HG02870 (cell line): ENCODE data around the gene PJA1.

Experiments used
- ATAC-seq: cut with Tn5 transposase; IDR thresholded peaks from one replicate; pipeline ENCODE4 v1.9.1; 2021; ENCODE audit warnings: mild to moderate bottlenecking, moderate library complexity; ENCODE audit not compliant: unreplicated experiment

Gene PJA1, protein sequence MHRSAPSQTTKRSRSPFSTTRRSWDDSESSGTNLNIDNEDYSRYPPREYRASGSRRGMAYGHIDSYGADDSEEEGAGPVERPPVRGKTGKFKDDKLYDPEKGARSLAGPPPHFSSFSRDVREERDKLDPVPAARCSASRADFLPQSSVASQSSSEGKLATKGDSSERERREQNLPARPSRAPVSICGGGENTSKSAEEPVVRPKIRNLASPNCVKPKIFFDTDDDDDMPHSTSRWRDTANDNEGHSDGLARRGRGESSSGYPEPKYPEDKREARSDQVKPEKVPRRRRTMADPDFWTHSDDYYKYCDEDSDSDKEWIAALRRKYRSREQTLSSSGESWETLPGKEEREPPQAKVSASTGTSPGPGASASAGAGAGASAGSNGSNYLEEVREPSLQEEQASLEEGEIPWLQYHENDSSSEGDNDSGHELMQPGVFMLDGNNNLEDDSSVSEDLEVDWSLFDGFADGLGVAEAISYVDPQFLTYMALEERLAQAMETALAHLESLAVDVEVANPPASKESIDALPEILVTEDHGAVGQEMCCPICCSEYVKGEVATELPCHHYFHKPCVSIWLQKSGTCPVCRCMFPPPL

DNA sequence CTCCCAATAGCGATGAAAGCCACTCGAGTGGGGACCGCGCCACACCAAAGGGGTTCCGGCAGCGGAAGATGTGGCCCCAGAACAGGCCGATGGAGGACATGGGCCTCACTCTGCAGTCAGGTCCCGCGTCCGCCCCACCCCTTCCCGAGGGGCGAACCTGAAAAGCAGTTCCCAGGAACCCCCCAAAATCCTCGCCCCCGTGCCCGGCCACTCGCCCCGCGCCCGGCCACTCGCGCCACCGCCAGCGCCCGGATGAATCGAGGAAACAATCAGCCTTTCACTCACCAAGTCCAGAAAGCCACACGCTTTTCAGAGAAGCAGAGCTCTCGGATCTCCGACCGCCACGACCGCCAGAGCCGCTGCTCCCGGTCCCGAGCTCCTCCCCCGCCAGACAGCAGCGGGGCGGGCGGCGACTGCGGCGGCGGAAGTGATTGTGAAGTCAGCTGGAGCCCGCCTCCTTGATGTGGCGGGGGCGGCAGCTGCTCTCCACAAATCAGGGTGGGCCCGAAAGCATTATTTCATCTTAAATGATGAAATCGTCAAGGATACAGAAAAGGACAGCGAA, at the start of gene PJA1:
Gene PJA1 (minus strand): TSS at position 367 of the 565 bp plus-strand sequence. CDS start 2,380 bp downstream, outside the sequence.
- peak; percentile 94 for ATAC-seq

DNA sequence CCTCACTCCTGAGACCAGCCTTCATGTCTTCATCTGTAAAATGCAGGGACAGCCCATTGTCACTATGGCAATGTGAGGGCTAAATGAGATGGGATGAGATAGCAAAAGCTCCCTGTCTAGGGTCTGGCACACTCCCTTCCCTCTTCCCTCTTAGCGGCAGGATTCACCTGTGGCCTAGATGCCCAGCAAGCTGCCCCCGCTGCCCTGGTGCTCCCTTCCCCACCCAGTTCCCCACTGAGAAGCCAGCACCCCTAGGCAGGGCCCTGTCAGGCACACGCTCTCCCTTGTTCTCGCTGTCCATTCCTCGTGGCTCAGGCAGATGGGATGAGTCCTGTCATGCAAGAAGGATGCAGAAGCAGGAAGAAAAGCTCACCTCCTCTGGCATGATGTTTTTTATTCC, 49.2 kb upstream of the PJA1 start:
- no peak for ATAC-seq

DNA sequence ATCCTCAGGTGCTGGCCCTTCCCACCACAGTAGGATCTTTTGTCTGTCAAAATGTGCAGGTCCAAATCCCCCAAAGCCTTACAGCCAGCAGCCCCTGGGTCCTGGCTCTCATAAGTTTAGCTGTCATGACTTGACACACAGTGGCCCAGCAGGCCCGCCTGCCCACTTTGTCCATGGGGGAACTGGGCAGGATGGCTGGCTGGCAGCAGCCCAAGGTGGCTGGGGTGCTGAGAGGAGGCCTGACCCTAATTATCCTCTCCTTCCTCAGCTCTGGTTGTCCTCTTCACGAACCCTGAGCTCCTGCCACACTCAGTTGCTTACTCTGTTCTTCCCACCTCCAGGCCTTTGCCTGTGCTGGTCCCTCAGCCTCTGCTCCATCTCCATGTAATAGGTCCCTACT, 46.4 kb upstream of the PJA1 start:
- ATAC-seq = no peak

DNA sequence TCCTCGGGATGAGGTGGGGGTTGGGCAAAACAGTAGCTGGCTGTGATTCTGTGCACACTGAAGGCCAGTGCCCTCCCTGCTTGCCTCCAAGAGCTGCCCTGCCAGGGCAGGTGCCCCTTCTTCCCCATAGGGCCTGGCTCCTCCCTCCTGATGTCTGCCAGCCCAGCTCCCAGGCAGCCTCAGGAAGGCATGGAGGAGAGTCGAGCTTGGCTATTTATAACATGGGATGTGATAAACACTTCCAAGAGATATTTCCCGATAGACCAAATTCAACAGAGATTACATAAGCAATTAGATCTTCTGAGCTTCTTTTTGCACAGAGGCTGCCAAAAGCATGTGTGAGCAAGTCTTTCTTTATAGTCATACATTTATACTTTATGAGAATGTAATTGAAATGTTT, 45.3 kb upstream of the PJA1 start:
- no peak for ATAC-seq

DNA sequence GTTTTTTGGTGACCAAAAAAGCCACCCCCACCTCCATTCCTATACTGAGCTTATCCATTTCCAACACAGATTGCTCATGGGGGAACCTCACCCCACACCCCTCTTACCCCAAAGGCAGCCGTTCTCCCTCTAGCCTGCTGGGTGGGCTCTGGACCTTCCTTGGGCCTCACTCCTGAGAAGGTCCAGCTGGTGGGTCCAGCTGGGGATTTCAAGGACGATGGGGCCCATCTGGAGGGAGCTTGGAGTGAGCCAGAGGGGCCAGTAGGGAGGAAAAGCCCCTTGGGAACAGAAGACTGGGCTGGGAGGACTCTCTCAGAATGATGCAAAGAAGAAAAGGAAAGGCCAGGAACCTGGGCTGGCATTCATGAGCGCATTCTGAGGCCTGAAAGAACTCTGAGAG, 42.0 kb upstream of the PJA1 start:
- no peak for ATAC-seq

DNA sequence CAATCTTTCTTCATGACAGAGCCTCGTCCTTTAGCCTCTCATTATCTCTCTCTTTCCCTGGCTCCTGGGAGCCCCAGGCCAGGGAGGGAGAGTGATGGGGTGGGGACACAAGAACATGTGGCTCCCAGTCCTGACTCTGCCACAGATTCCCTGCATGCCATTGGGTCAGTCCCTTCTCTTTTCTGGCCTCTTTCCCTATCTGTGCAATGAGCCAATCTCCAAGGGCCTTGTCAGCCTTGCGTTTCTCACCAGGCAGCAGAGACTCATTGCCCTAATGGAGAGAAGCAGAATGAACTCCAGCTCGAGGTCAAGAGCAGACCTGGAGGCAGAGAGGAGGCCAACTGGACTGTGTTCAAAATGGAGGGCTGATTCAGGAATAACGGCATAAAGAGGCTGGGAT, 38.4 kb upstream of the PJA1 start:
- ATAC-seq = no peak

DNA sequence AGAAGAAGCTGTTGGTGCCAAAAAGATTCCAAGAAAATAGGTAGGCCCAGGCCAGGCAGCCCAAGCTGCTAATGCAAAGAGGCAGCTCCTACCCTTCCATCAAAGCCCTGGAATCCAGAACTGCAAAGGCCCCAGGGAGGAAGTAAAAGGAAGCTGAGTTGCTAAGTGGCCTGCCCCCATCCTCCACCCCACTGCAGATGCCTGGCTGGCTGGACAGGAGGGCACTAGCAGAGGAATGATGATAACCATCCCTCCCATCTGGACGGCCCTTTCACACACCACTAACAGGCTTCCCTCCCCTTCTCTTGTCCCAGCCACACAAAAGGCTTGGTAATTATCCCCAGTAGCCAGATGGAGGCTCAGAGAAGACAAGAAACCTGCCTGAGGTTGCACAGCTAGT, 32.4 kb upstream of the PJA1 start:
- ATAC-seq = no peak

DNA sequence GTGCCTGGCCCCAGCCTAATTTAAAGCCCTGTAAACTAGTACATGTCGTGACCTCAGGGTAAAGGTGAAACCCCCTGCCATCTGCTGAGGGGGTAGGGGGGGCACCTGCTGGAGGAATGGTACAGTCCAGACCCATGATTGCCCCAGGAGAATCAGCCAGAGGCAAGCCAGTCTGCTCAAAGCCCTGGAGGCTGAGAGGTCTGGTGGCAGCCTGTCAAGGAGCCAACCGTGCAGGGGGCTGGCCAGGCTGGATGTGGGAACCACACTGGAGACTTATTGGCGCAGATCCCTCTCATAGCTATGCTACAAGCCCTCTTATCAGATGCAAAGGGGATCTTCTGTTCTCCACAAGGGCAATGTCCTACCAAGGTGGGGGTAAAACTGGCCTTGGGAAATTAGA, 31.4 kb upstream of the PJA1 start:
- no peak for ATAC-seq

DNA sequence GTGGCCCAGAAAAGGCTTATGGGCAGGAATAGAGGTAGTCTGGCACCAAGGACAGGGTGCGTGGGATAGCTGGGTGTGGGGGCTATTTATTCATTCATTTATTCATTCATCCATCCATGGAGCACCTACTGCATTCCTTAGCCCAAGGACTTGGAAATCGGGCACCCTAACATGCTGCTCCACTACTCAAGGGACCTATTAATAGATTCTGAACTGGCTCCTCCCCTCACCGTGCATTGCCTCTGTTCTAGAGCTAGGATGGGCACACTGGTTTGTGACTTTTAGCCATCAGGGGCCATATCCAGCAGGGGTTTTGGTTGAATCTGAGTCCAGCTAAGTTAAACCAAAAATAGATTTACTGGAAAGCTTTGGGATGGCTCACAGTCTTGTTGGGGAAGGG, 30.6 kb upstream of the PJA1 start:
- no peak for ATAC-seq

DNA sequence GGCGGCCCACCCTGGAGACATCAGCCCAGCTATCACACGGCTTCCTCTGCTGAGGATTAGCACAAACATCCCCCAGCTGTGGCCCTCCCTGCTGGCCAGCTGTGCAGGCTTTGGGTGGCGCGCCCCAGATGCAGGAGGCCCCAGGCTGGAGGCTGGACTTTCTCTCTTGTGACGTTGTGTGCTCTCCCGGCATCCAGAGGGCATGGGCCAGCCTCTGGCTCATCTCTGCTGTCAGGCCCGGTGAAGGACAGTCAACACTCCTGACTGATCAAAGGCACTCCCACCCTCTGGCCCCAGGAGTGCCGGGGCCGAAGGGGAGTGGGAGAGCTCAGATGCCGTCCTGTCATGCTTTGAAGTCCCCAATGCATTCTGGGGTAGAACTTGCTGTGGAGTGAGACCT, 29.9 kb upstream of the PJA1 start:
- ATAC-seq = no peak

DNA sequence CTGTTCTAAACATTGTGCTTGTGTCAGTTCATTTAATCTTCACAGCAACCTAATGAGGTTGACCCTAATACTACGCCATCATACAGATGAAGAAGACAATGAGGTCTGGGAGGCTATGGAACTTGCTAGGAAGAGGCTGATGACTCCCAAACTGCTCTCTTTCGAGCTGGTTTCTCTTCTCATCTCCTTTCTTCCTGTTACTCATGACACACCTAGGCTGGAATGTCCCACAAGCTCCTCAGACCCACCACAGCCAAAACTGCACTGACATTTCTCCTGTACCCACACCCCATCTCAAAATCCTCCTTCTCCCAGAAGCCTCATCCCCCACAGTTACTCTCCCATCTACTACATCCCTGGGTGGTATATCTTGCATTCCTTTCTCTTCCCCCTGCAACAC, 27.4 kb upstream of the PJA1 start:
- ATAC-seq = no peak

DNA sequence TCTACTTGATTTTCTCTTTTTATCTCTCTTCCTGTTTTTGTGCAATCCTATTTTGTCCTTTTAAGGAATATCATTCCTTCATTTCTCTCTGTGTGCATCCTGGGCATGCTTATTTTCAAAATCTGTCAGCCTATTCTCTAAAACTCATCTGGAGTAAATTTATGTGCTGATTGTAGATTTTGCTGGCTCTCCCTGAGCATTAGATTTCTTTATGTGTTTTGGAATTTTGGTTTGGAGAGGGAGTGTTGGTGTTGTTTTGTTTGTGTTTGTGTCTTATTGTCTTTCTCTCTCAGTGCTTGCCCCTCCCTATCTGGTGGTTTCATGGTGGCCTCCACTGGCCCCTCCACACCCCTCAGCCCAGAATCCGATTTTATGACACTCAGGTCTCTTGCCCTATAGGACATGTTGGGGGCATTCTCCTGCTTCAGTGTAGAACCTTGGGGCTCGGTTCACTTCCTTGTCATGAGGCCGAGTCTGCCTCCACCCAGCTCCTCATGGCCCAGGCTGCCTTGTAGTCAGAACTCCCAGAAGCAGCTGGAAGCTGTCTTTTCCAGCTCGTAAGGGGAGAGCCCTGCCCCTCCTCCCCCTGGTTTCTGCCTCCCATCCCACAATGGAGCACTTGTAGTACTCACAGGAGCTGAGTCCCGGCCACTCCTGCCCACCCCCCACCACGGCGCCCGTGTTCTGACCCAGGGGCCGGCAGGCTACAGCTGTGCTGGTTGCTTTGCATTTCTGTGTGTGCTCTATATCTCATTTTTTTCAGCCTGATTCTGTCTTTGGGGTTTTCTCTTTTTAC, 24.5 kb upstream of the PJA1 start:
- ATAC-seq = no peak

DNA sequence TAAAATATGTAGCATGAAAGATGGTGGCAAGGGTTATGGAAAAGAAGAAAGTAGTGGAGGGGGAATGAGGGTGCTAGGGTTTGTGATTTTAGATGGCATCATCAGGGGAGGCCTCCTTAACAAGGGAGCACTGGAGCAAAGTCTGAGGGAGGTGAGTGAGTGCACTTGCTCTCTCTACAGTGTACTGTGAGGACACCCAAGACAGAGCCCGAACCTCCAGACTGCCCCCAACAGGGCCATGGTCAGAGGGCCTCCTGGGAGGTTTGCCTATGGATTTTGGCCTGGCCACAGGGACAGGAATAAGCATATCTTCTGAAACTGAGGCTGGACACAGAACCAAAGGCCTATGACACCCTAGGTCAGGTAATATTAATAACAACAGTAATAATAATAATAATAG, 21.4 kb upstream of the PJA1 start:
- no peak for ATAC-seq

DNA sequence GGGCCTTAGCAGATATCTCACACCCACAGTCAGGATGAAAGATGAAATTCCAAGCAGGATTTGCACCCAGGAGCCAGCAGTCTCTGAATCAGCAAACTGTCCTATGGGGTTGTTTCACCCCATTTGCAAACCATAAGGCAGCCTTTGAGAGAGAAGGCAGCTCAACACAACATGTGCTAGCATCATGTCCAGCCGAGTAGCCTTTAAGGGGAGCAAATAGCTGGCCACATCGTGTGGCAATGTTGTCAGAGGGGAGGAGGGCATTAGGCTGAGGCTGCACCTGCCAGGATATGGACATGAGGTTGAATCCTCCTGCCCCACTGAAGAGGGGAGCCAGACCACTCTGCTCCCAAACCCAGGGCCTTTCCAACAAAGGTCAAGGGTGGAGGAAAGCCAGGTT, 20.6 kb upstream of the PJA1 start:
- ATAC-seq = no peak

DNA sequence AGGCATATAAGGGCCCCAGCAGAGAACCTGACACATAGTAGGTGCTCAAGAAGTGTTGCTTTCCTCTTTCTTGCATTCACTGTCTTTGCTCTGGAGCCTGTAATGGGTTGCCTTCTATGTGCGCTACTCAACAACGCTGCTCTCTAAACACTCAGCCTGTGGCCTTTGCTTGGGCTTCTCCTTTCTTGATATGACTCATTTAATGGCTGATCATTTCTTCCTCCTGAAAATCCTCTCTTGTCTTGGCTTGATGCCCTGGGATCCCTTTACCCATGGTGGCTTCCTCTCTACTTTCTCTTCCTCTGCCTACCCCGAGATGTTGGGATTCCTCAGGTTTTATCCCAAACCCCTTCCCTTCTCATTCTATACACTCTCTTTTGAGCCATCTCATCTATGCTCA, 19.9 kb upstream of the PJA1 start:
- no peak for ATAC-seq

DNA sequence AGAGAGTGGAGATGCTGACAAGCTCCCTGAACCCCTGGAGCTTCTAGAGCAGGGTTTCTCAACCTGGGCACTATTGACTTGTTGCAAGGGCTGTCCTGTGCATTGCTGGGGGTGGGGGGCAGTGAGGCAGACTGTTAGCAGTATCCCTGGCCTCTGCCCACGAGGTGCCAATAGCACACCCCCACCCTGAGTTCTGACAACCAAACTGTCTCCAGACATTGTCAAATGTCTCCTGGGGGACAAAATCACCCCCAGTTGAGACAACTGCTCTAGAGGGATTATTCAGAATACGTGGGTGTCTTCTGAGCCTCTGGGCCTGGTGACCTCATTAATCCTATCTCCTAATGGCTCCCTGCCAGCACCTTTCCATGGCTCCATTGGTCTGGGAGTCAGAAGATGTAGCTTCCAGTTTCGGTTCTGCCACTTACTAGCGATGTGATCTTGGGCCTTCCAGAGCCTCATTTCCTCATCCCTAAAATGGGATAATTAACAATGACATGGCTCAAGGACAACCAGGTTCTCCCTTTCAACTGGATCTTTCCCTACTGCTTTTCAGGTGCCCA, 17.6 kb upstream of the PJA1 start:
- no peak for ATAC-seq

DNA sequence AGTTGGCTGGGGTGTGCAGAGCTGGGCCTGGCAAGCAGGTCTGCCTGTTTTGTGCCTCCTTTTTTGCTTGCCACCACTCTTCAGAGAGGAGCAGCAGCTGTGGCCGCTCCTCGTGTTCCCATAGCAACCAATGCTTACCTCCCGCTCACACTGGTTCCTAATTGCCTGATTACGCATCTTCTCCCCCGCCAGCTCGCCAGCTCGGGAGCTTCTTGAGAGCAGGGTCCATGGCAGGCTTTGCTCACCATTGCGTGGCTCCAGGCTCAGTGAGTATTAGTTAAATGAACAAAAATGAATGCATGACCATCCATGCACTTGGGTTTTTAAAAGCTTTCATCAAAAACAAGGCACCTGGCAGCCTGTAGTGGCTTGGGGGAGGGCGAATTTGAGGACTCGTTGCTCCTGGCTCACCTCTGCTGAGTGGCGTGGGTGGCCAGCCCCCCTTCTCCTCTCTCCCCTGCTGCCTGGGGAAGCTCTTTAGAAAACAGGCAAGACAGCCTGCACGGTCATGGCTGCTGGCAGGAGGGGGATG, 14.2 kb upstream of the PJA1 start:
- ATAC-seq = no peak

DNA sequence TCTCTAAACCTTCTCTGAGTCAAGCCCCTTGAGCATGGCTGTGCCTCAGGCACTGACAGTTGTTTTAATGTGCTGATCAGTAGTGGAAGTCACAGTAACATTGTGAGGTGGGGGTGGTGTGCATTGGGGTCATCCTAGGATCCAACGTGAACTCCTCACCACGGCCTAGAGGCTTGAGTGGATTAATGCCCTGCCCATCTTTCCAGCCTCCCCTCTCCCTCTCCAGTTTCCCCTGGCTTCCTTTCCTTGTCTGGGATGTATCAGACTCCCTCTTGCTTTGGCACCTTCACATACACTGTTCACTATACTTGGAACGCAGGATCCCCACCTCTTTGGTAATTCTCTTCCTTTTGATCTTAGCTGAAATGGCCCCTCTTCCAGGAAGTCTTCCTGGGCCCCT, 13.3 kb upstream of the PJA1 start:
- no peak for ATAC-seq

DNA sequence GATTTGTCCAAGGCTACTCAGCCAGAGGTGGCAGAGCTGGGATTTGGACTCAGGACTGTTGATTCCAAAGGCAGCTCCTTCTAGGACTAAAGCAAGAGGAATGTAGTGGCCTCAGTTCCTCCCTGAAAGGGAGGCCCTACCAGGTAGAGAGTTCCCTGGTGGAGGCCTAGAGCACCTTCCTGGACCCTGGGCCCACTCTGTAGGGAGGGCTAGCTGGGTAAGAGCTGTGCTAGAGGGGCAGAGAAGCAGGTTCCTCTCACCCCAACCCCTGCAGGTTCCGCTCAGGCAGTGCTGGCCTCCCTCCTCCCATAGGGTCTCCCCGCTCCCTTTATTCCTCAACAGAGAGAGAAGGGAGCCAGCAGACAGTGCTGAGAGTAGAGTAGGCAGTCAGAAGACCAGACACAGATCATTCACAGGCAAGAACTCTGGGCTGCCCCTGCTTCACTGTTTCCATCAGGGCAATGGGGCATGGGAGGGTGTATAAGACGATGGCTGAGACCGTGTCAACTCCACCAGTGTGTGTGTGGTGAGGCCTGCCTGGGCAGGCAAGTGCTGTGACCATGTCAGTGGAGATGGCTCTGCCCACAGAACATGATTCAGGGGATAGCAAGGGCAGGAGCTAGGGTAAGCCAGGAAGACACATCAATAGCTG, 12.4 kb upstream of the PJA1 start:
- ATAC-seq = no peak

DNA sequence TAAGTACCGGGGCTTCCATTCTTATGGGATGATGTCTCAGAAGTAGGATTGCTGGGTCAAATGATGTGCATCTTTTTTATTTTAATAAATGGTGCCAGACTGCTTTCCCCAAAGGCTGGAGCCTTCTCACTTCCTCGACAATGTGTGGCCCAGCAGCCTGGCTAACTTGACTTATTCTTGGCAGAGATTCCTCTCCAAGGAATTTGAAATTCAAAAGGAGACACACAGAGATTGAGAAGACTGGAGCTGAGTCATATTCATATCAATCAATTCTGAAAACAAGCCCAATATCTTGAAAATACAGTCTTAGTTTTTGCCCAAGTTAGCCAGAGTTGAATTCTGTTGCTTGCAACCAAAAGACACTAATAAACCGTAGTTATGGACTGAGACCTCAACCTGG, 10.8 kb upstream of the PJA1 start:
- no peak for ATAC-seq

DNA sequence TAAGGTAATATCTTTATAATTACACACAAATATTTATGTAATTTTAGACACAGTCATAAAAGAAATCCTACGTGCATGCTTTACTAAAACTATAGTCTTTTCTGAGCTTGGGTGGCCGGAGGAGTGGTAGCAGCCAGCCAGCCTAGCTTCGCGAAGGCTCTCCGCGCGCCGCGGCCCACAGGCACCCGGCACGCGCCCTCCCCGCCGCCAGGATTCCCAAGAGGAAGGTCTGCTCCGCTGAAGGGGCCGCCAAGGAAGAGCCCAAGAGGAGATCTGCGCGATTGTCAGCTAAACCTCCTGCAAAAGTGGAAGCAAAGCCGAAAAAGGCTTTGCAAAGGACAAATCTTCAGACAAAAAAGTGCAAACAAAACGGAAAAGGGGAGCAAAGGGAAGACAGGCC, 8.7 kb upstream of the PJA1 start:
- no peak for ATAC-seq
